ENCODE data around the gene BTD. TPM values are rescaled to one million over a fixed set of nuclear protein-coding genes. Genes with fewer than 3 reads are reported as not detected.

The BTD gene
- total RNA-seq, 4 donors from 2014 or later: 46.8 to 74.9 (median 56.5) TPM

DNA sequence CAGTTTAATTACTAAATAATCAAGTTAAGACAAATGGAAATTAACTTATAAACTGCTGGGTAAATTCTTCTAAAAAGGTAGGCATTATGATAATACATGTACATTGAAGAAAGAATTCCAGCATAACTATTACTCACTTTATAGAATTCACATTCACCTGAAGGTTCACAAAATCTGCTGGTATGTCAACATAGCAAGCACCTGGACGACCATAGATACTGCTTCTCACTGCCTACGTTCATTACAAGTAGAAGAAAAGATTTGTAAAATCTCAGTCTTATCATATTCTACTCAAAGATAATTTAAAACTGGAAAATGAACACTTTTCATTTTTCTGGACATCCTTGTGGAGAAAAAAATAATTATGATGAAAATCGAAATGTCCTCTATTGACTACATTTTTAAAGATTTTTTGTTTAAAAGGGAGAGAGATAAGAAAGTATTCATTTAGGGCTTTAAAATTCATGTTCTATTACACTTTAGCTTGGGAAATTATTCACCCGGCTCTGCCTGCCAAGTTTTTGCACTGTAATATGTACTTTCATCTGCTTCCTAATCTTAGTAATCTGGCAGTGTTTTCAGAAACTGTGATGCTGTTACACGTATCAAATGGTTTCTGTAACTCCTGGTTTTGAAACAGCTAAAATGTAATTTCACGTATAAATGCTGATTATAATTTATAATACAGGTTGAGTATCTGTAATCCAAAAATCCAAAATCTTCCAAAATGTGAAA, 16.3 kb upstream of the BTD start:
- Histone ChIP-seq H3K27ac (no peak overlapping the region), H3K4me1 (no peaks in the 10 kb centered on the region), H3K4me3 (replicated peaks in 1 of 3) (no peak overlapping the region), H3K9me3 (no peaks in the 10 kb centered on the region), H3K36me3 (peaks cover 41 to 52% of the 10 kb centered on the region in 2 donors), H3K27me3 (no peaks in the 10 kb centered on the region)
- TF ChIP-seq POLR2A (IDR thresholded peaks at IDR 0.05): no peak
- no peak for TF ChIP-seq CTCF (IDR thresholded peaks at IDR 0.05)
- intact Hi-C loops (cut with DNase I): no loop called here
- WGBS, 2 donors: 78 to 85% methylated on average over 6 of the region's 6 CpGs
- DNase-seq: no peak

DNA sequence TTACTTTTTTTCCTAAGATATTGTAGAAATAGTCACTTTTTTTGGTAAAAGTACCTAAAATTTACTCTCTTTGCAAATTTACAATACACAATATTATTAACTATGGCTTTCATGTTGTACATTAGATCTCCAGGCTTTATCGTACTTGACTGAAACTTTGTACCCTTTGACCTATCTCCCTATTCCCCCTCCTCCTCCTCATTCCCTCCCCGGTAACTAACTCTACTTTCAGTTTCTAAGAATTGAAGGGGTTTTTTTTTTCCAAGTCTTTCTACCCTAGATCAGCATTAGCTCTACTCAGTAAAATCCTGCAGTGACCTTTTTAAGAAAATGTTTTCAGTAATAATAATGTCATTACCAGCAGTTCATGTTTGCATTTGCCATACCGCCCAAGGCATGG, 10.3 kb upstream of the BTD start:
- no peaks in the 10 kb centered on the region for H3K27me3 ChIP-seq
- TF ChIP-seq CTCF (IDR thresholded peaks at IDR 0.05) (no peak), POLR2A (IDR thresholded peaks at IDR 0.05) (no peak)
- no peaks in the 10 kb centered on the region for H3K4me1 ChIP-seq
- intact Hi-C loops (cut with DNase I): no loop called here
- no peak for DNase-seq
- no peaks in the 10 kb centered on the region for H3K9me3 ChIP-seq
- no peak overlapping the region for H3K27ac ChIP-seq
- H3K4me3 ChIP-seq (replicated peaks in 1 of 3): no peak overlapping the region
- H3K36me3 ChIP-seq: peaks cover 21 to 31% of the 10 kb centered on the region in 2 donors
- WGBS, 2 donors: 76 to 89% methylated on average over 3 of the region's 3 CpGs

DNA sequence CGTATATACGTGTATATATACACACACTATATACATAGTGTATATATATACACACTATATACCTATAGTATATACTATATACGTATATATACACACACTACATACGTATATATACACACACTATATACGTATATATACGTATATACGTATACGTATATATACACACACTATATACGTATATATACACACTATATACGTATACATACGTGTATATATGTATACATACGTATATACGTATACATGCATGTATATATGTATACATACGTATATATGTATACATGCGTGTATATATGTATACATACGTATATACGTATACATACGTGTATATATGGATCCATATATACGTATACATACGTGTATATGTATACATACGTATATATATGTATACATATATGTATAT, 9.6 kb upstream of the BTD start:
- WGBS, 2 donors: 90 to 91% methylated on average over 21 of the region's 21 CpGs
- Histone ChIP-seq H3K9me3 (no peaks in the 10 kb centered on the region), H3K27ac (no peak overlapping the region), H3K27me3 (no peaks in the 10 kb centered on the region), H3K36me3 (peaks cover 23 to 26% of the 10 kb centered on the region in 2 donors), H3K4me1 (no peaks in the 10 kb centered on the region), H3K4me3 (replicated peaks in 1 of 3) (no peak overlapping the region)
- no peak for DNase-seq
- intact Hi-C loops (cut with DNase I): no loop called here
- TF ChIP-seq CTCF (IDR thresholded peaks at IDR 0.05): no peak
- TF ChIP-seq POLR2A (IDR thresholded peaks at IDR 0.05): no peak

- intact Hi-C loops (cut with DNase I): no loop called here
These were observed 8.6 kb upstream of the BTD start for GRCh38 chr3:15592968-15593367.

More at GRCh38 chr3:15592968-15593367, 8.6 kb upstream of the BTD start:
- H3K4me3 ChIP-seq (replicated peaks in 1 of 3): no peak overlapping the region
- H3K4me1 ChIP-seq: no peaks in the 10 kb centered on the region
- TF ChIP-seq CTCF (IDR thresholded peaks at IDR 0.05) (no peak), POLR2A (IDR thresholded peaks at IDR 0.05) (no peak)
- H3K36me3 ChIP-seq: peaks cover 23 to 26% of the 10 kb centered on the region in 2 donors
- H3K9me3 ChIP-seq: no peaks in the 10 kb centered on the region
- no peak overlapping the region for H3K27ac ChIP-seq
- 96 to 98% methylated on average over 8 of the region's 8 CpGs for WGBS, 2 donors
- no peak for DNase-seq
- H3K27me3 ChIP-seq: no peaks in the 10 kb centered on the region

Data from thyroid gland (tissue), 4 donors.